ENCODE data around the gene FBXL7.

- no peak for TF ChIP-seq CTCF (IDR thresholded peaks at IDR 0.05; ENCODE audit: low read length)
- no peak for TF ChIP-seq EZH2 (IDR thresholded peaks at IDR 0.05; ENCODE audit: borderline replicate concordance, low read length)
Observed at GRCh38 chr5:15852949-15853348, 353.0 kb downstream of the FBXL7 start.
